Naive B cell (primary cell): Measurements from ENCODE around the gene TMPRSS15. TPM values are rescaled to one million over a fixed set of nuclear protein-coding genes. Genes with fewer than 3 reads are reported as not detected.

Experiments used
- ATAC-seq, 2 donors: fragments of 150-1000 bp; cut with Tn5 transposase; 2 replicates each; pipeline ENCODE4 v1.10.0; 2021; ENCODE audit warnings: low read depth in 2 of 2, mild to moderate bottlenecking in 2 of 2, moderate library complexity in 2 of 2
- DNase-seq: peaks from one replicate; pipeline ENCODE4 v3.0.0; 2022
- H3K27ac Mint-ChIP-seq, 6 donors: one replicate each; pipeline ENCODE4 v1.8.0; 2020 to 2022; ENCODE audit warnings: mild to moderate bottlenecking in 6 of 6, mixed read lengths in 6 of 6, moderate library complexity in 5 of 6, inconsistent platforms in 2 of 6
- H3K27me3 Mint-ChIP-seq, 3 donors: one replicate each; pipeline ENCODE4 v1.8.0; 2021 to 2022; ENCODE audit warnings: mixed read lengths in 3 of 3, mild to moderate bottlenecking in 1 of 3
- H3K36me3 Mint-ChIP-seq, 2 donors: one replicate each; pipeline ENCODE4 v1.8.0; 2020 to 2022; ENCODE audit warnings: mixed read lengths in 2 of 2, inconsistent platforms in 1 of 2, mild to moderate bottlenecking in 1 of 2
- H3K4me1 Mint-ChIP-seq, 3 donors: one replicate each; pipeline ENCODE4 v1.8.0; 2020 to 2022; ENCODE audit warnings: mixed read lengths in 3 of 3, inconsistent platforms in 1 of 3, mild to moderate bottlenecking in 1 of 3, moderate library complexity in 1 of 3
- H3K4me3 Mint-ChIP-seq, 8 donors: one replicate each; pipeline ENCODE4 v1.8.0; 2020 to 2022; ENCODE audit warnings: mild to moderate bottlenecking in 8 of 8, mixed read lengths in 8 of 8, moderate library complexity in 8 of 8, inconsistent platforms in 2 of 8
- H3K9me3 Mint-ChIP-seq, 7 donors: one replicate each; pipeline ENCODE4 v1.8.0; 2020 to 2022; ENCODE audit warnings: mixed read lengths in 7 of 7, mild to moderate bottlenecking in 5 of 7, inconsistent platforms in 2 of 7, moderate library complexity in 1 of 7
- polyA plus RNA-seq, 6 donors: library from polyadenylated mRNA; unstranded; fragments of 300-500 nt; fragmentation: Illumina TruSeq; gene quantifications; one replicate each; pipeline ENCODE4 v1.2.3, GENCODE V29; 2021; ENCODE audit warnings: low read depth in 6 of 6

Gene TMPRSS15
- polyA plus RNA-seq, 6 donors from 2014 or later: 0.21 to 3.1 (median 0.61) TPM; not detected in 1

- no peaks in the 10 kb centered on the region for H3K36me3 Mint-ChIP-seq
- H3K27ac Mint-ChIP-seq: no peak overlapping the region
Observed at GRCh38 chr21:18252680-18253079, 150.9 kb downstream of the TMPRSS15 start.

DNA sequence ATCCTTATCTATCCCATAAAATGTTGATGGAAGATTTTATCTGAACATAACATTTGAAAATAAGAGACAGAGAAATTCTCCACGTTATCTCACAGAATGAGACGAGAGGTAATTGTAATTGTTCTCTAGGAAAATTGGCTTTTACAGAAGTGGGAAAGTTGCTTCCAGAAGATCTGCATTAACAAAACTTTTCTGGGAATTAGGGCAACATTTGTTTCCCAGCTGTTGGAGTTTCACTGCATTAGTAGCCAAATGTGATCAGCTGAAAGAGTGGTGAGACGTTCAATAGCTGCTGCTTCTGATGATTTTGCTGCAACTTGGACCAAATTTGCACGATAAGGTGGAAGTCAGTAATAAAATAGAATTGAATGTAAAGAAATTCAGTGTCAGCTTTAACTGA lies 151.3 kb downstream of the TMPRSS15 start:
- Mint-ChIP-seq H3K27me3 (no peaks in the 10 kb centered on the region), H3K4me1 (no peaks in the 10 kb centered on the region), H3K9me3 (no peaks in the 10 kb centered on the region), H3K27ac (no peak overlapping the region), H3K4me3 (no peak overlapping the region), H3K36me3 (no peaks in the 10 kb centered on the region)
- ATAC-seq: no peak
- no peak for DNase-seq

More at GRCh38 chr21:18252680-18253079, 150.9 kb downstream of the TMPRSS15 start:
- DNase-seq: no peak
- Mint-ChIP-seq H3K27me3 (no peaks in the 10 kb centered on the region), H3K4me3 (no peak overlapping the region), H3K4me1 (no peaks in the 10 kb centered on the region), H3K9me3 (no peaks in the 10 kb centered on the region)
- no peak for ATAC-seq

DNA sequence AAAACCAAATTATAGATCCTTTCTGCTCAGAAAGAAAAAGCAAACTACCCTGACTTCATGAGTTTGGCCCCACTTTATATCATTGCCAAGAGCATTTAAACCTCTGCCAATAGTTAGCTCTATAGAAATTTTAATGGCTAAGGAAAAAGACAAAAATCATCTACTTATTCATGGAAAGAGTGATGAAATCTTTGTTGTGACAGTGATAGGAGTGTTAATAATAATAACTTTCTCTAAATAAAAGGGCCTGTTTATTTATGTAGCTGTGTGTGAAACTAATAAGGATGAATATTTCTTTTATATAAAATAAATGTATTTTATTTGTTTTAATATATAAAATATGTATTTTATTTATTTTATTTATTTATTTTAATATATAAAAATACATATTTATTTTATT lies 152.5 kb downstream of the TMPRSS15 start:
- H3K36me3 Mint-ChIP-seq: no peaks in the 10 kb centered on the region
- no peak overlapping the region for H3K27ac Mint-ChIP-seq
- H3K27me3 Mint-ChIP-seq: peaks cover 5 to 6% (median 5%) of the 10 kb centered on the region in 3 donors
- no peak overlapping the region for H3K4me3 Mint-ChIP-seq
- ATAC-seq (no peak), DNase-seq (no peak)
- no peaks in the 10 kb centered on the region for H3K4me1 Mint-ChIP-seq
- peaks cover 0 to under 1% (median 0%) of the 10 kb centered on the region in 7 donors for H3K9me3 Mint-ChIP-seq

GRCh38 chr21:18249672-18250071 lies 153.9 kb downstream of the TMPRSS15 start:
- peaks cover 0 to 4% (median 0%) of the 10 kb centered on the region in 7 donors for H3K9me3 Mint-ChIP-seq
- no peaks in the 10 kb centered on the region for H3K36me3 Mint-ChIP-seq
- H3K4me1 Mint-ChIP-seq: peaks cover 0 to 2% (median 0%) of the 10 kb centered on the region in 3 donors
- peaks cover 10 to 16% (median 14%) of the 10 kb centered on the region in 3 donors for H3K27me3 Mint-ChIP-seq
- no peak for DNase-seq
- no peak overlapping the region for H3K4me3 Mint-ChIP-seq
- no peak overlapping the region for H3K27ac Mint-ChIP-seq
- ATAC-seq: no peak

- Mint-ChIP-seq H3K27me3 (peaks cover 23 to 27% (median 23%) of the 10 kb centered on the region in 3 donors), H3K27ac (no peak overlapping the region), H3K9me3 (peaks cover 0 to 4% (median 0%) of the 10 kb centered on the region in 7 donors), H3K36me3 (no peaks in the 10 kb centered on the region), H3K4me1 (peaks cover 0 to 6% (median 0%) of the 10 kb centered on the region in 3 donors), H3K4me3 (no peak overlapping the region)
- ATAC-seq (no peak), DNase-seq (no peak)
Observed at GRCh38 chr21:18248171-18248570, 155.4 kb downstream of the TMPRSS15 start.

- H3K9me3 Mint-ChIP-seq: peaks cover 0 to 4% (median 0%) of the 10 kb centered on the region in 7 donors
- DNase-seq (no peak), ATAC-seq (no peak)
- no peaks in the 10 kb centered on the region for H3K36me3 Mint-ChIP-seq
- H3K27me3 Mint-ChIP-seq: peaks cover 23 to 36% (median 31%) of the 10 kb centered on the region in 3 donors
- no peak overlapping the region for H3K27ac Mint-ChIP-seq
- no peak overlapping the region for H3K4me3 Mint-ChIP-seq
- peaks cover 0 to 6% (median 0%) of the 10 kb centered on the region in 3 donors for H3K4me1 Mint-ChIP-seq
Observed at GRCh38 chr21:18245464-18245967, 158.1 kb downstream of the TMPRSS15 start.

DNA sequence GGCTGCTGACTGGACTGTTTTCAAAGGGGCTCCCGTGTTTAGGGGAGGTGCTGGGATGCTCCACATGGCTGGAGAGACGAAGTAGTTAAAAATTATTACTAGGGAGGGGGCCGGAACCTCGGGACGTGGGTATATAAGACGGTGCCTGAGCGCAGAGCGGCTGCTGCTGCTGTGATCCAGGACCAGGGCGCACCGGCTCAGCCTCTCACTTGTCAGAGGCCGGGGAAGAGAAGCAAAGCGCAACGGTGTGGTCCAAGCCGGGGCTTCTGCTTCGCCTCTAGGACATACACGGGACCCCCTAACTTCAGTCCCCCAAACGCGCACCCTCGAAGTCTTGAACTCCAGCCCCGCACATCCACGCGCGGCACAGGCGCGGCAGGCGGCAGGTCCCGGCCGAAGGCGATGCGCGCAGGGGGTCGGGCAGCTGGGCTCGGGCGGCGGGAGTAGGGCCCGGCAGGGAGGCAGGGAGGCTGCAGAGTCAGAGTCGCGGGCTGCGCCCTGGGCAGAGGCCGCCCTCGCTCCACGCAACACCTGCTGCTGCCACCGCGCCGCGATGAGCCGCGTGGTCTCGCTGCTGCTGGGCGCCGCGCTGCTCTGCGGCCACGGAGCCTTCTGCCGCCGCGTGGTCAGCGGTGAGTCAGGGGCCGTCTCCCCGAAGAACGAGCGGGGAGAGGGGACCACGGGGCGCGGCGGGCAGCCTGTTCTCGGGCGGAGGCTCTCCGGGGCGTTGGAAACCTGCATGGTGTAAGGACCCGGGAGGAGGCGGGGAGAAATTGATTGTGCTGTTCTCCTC lies 158.7 kb downstream of the TMPRSS15 start, which contains the start of gene CHODL:
Gene CHODL, plus strand, starts transcription at position 163 of the 793 bp plus-strand sequence. Its CDS starts 391 bp downstream, at position 554.
- ATAC-seq (no peak), DNase-seq (no peak)
- Mint-ChIP-seq H3K27ac (no peak within 1 kb of the TSS), H3K36me3 (no peaks in the 10 kb centered on the region), H3K4me1 (peaks cover 0 to 6% (median 0%) of the 10 kb centered on the region in 3 donors), H3K9me3 (peaks cover 0 to 4% (median 0%) of the 10 kb centered on the region in 7 donors), H3K4me3 (no peak within 1 kb of the TSS), H3K27me3 (peaks cover 23 to 36% (median 31%) of the 10 kb centered on the region in 3 donors)

GRCh38 chr21:18235545-18235944 lies 168.0 kb downstream of the TMPRSS15 start:
- no peaks in the 10 kb centered on the region for H3K4me1 Mint-ChIP-seq
- H3K36me3 Mint-ChIP-seq: no peaks in the 10 kb centered on the region
- peaks cover 0 to 10% (median 0%) of the 10 kb centered on the region in 7 donors for H3K9me3 Mint-ChIP-seq
- no peak for DNase-seq
- no peaks in the 10 kb centered on the region for H3K27me3 Mint-ChIP-seq
- ATAC-seq: no peak
- no peak overlapping the region for H3K27ac Mint-ChIP-seq
- H3K4me3 Mint-ChIP-seq: no peak overlapping the region

DNA sequence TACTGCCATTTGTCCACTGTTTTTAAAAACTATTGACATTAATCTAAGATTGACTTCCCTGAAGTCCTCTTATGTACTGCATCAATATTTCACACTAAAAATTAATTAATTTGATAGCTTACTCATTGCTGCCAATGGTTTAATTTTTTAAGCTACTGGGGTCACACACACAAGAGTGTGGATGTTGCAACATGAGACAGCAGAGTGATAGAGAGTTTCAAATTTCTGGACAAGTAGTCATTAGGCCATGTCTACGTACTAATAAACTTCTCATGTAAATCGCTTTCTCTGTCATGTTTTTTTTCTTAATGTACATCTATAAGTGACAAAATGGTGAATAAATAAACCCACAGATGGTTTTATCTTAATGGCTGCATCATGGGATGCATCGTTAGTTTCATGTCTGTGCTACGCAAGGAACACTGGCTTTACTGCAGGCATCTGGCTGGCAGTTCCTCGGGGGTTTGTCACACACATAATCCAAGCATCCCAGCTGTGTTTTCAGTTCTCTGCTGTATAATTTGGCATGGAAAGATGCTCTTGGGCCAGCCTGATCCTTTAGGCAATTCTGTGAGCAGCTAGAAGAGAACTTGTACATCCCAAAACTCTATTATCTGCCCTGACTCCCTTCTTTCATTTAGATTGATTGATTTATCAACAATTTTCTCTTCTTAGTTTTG lies 175.4 kb downstream of the TMPRSS15 start:
- no peaks in the 10 kb centered on the region for H3K36me3 Mint-ChIP-seq
- no peaks in the 10 kb centered on the region for H3K27me3 Mint-ChIP-seq
- DNase-seq: no peak
- H3K4me1 Mint-ChIP-seq: no peaks in the 10 kb centered on the region
- no peak for ATAC-seq
- H3K4me3 Mint-ChIP-seq: no peak overlapping the region
- H3K27ac Mint-ChIP-seq: no peak overlapping the region
- H3K9me3 Mint-ChIP-seq: no peaks in the 10 kb centered on the region

- Mint-ChIP-seq H3K9me3 (peaks cover 12 to 44% (median 24%) of the 10 kb centered on the region in 7 donors), H3K4me3 (no peak overlapping the region), H3K27ac (no peak overlapping the region), H3K36me3 (peaks cover 0 to 7% of the 10 kb centered on the region in 2 donors), H3K4me1 (no peaks in the 10 kb centered on the region), H3K27me3 (no peaks in the 10 kb centered on the region)
- ATAC-seq (no peak), DNase-seq (no peak)
Observed at GRCh38 chr21:18222346-18222745, 181.2 kb downstream of the TMPRSS15 start.

GRCh38 chr21:18220498-18220897 lies 183.1 kb downstream of the TMPRSS15 start:
- peaks cover 12 to 62% (median 24%) of the 10 kb centered on the region in 7 donors for H3K9me3 Mint-ChIP-seq
- no peak overlapping the region for H3K27ac Mint-ChIP-seq
- H3K27me3 Mint-ChIP-seq: no peaks in the 10 kb centered on the region
- no peak for DNase-seq
- no peak overlapping the region for H3K4me3 Mint-ChIP-seq
- H3K36me3 Mint-ChIP-seq: peaks cover 0 to 7% of the 10 kb centered on the region in 2 donors
- H3K4me1 Mint-ChIP-seq: no peaks in the 10 kb centered on the region
- ATAC-seq: no peak
